ENCODE data around the gene SCD5. TPM values are rescaled to one million over a fixed set of nuclear protein-coding genes. Genes with fewer than 3 reads are reported as not detected.
A peak's percentile ranks its signal among the peaks of the same experiment; 100 is the strongest.

SCD5 gene
- total RNA-seq, 1 donor, result 18.0 TPM

DNA sequence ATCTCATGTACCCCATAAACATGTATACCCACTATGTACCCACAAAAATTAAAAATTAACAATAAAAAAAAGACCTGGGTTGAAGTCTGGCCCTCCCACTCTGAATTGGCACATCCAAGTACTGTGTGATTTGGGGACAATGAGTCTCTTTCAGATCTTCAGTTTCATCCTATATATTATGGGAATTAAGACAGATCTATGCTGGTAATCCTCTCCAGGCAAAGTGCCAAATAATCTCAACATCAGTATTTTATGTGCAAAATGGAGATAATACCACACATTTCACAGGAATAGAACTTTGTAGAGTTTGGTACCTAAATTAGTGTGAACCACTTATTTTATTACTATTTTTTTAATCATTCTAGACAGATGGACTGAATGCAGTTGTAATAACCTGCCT lies 11.0 kb upstream of the SCD5 start:
- no peak for DNase-seq (ENCODE audit: low read depth)
- no peak for TF ChIP-seq CTCF (IDR thresholded peaks at IDR 0.05; ENCODE audit: insufficient read depth, low read length)
- H3K4me3 ChIP-seq (ENCODE audit: low read depth, low read length), result no peak overlapping the region

DNA sequence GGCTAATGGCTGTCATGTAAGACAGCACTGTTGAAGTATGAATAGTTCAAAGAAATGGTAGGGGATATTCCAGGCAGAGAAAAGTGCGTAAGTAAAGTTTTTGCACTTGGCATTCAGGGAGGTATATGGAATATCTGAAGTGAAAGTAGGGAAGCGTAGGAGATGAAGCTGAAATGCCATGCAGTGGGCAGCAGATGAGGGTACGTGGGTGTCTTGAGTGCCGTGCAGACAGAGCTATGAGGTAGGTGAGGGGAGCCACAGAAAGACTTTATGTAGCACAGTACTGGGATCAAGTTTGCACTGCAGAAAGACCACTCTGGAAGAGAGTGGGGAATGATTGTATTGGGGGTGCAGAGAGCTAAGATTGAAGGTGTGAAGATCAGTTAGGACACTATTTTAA lies 5.2 kb upstream of the SCD5 start:
- TF ChIP-seq CTCF (IDR thresholded peaks at IDR 0.05; ENCODE audit: insufficient read depth, low read length), result no peak
- no peak for DNase-seq (ENCODE audit: low read depth)
- H3K4me3 ChIP-seq (ENCODE audit: low read depth, low read length), result no peak overlapping the region

GRCh38 chr4:82802911-82803310 lies 4.3 kb upstream of the SCD5 start:
- peak; percentile 34 for DNase-seq (ENCODE audit: low read depth)
- TF ChIP-seq CTCF (IDR thresholded peaks at IDR 0.05; ENCODE audit: insufficient read depth, low read length), result no peak
- H3K4me3 ChIP-seq (ENCODE audit: low read depth, low read length), result no peak overlapping the region

DNA sequence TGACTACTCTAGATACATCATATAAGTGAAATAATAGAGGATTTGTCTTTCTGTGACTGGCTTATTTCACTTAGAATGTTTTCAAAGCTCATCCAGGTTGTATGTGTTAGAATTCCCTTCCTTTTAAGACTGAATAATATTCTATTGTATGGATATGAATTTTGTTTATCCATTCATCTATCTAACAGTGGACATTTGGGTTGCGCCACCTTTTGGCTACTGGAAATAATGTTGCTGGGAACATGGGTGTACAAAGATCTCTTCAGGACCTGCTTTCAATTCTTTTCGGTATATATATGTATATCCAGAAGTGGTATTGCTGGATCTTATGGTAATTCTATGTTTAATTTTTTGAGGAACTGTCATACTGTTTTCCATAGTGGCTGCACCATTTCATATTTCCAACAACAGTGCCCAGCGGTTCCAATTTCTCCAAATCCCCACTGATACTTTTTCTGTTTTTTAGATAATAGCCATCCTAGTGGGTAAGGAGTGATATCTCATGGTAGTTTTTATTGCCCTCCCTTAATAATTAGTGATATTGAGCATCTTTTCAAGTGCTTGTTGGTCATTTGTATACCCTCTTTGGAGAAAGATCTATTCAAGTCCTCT lies 3.4 kb upstream of the SCD5 start:
- DNase-seq (ENCODE audit: low read depth), result peak; percentile 60
- peak; percentile 61 for TF ChIP-seq CTCF (IDR thresholded peaks at IDR 0.05; ENCODE audit: insufficient read depth, low read length)
- H3K4me3 ChIP-seq (ENCODE audit: low read depth, low read length), result no peak overlapping the region

- TF ChIP-seq CTCF (IDR thresholded peaks at IDR 0.05; ENCODE audit: insufficient read depth, low read length), result no peak
- H3K4me3 ChIP-seq (ENCODE audit: low read depth, low read length), result peak overlapping the region; percentile 82
- DNase-seq (ENCODE audit: low read depth), result peak; percentile 17
Measured at GRCh38 chr4:82799006-82799881, 648 bp upstream of the SCD5 start.

DNA sequence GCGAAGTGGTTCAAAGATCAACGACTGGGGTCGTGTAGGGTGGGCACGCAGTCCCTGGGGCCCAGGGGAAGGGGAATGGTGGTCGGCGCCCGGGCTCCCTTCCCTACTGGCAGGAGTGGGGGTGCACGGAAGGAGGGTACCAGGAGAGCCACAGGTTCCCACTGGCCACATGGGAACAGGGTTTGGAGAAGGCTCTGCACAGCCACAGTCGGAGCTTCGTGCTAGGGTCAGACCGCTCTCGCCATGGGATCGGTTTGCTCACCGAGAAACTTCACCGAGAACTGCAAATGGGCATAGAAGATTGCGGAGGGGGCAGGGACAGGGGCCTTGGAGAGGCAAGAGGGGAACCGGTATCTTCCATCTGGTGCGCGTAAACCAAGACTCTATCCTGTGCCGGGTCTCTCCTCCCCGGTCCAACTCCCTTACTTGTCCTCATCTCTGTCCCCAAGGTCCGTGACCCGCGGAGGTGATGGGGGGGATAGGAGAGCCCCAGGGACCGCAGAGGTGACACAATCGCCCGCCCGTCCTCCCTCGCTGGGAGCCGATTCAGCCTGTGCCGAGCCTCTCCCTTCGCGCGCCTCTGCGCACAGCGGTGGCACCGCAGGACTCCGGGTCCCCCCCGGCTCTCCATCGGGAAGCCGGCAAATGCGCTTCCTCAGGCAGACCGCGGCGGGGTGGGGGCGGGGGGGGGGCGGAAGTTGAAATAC lies 1.0 kb downstream of the SCD5 start:
- peak; percentile 31 for DNase-seq (ENCODE audit: low read depth)
- peak overlapping the region; percentile 82 for H3K4me3 ChIP-seq (ENCODE audit: low read depth, low read length)
- no peak for TF ChIP-seq CTCF (IDR thresholded peaks at IDR 0.05; ENCODE audit: insufficient read depth, low read length)
